ENCODE measurements around the gene FAM131C.

- no peak for TF ChIP-seq CTCF (IDR thresholded peaks at IDR 0.05)
- TF ChIP-seq POLR2AphosphoS5 (IDR thresholded peaks at IDR 0.05; ENCODE audit: low read depth, low read length), result no peak
- TF ChIP-seq SIN3A (IDR thresholded peaks at IDR 0.05; ENCODE audit: borderline replicate concordance, insufficient read depth, low read depth, low read length), result no peak
- no peak for TF ChIP-seq REST (IDR thresholded peaks at IDR 0.05; ENCODE audit: insufficient read depth in 1 of 2, low read depth in 2 of 2, low read length in 1 of 2)
Measured at GRCh38 chr1:16065269-16065576, 8.2 kb downstream of the FAM131C start.

Data from Panc1 (cell line).